ENCODE data around the gene SORD.
"Not testable (repeated sequence)": the region's sequence is repeated elsewhere in the genome, so short reads cannot be mapped to it uniquely, and the experiment has no call there.

SORD gene

DNA sequence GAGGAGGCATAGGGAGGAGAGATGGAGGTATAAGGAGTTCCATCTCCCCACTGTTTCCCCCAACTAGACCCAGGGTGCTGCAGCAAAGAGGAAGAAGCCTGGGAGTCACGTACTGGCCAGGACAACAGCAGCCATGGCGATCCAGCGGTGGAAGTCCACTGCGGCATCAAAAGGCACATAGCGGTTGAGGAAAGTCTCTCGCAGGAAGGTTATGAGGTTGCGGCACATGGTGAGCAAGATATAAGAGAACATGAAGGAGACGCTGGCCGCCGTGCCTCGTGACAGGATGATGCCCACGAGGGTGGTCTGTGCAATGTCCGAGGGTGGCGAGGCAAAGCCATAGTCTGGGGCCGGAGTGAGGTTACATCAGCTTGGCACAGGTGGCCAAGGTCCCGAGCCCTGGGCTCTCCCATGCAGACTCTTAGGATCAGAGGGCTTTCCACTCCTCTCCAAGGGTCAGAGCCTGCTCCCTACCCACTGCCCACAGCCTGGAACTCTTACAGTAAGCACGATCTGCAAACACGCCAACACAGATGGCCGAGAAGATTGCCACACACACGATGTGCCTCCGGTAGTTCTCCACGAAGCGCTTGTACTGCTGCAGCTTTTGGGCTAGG is 76.7 kb downstream of the SORD start:
- TF ChIP-seq, protein P1, sequence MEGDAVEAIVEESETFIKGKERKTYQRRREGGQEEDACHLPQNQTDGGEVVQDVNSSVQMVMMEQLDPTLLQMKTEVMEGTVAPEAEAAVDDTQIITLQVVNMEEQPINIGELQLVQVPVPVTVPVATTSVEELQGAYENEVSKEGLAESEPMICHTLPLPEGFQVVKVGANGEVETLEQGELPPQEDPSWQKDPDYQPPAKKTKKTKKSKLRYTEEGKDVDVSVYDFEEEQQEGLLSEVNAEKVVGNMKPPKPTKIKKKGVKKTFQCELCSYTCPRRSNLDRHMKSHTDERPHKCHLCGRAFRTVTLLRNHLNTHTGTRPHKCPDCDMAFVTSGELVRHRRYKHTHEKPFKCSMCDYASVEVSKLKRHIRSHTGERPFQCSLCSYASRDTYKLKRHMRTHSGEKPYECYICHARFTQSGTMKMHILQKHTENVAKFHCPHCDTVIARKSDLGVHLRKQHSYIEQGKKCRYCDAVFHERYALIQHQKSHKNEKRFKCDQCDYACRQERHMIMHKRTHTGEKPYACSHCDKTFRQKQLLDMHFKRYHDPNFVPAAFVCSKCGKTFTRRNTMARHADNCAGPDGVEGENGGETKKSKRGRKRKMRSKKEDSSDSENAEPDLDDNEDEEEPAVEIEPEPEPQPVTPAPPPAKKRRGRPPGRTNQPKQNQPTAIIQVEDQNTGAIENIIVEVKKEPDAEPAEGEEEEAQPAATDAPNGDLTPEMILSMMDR (IDR thresholded peaks at IDR 0.05; ENCODE audit: borderline replicate concordance, control extremely low read depth, extremely low read depth, insufficient read depth, missing control alignments) = no peak

DNA sequence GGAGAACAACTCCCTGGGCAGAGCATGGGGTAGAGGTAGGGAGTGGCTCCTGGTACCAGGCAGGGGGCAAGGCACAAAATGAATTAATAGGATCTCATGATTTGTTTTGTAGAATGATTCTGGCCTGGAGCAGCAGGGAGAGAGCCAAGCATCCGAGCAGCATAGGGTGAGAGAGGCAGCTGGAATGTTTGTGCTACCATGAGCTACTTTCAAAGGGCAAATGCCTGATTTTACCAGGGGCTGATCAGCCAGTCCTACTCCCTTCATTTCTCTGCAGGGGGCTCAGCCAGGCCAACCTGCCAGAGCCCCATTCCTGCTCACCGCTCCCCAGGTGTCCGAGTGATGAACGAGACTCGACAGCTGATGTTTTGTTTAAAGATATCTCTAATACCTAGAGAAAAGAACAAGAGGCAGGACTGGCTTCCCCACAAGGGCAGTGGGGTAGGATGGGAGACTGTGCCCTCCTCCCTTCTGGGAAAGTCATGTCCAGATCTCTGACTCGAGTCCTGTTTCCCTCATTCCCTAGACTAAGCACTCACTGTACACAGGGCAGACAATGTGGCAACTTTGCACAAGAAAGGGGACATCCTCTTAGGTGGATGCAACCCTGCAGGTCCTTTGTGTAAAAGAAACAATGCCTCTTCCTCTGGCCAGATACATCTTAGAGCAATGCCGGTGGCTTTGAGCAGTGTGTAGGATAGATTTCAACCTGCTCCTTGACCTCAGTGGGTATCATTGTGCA is 78.1 kb downstream of the SORD start:
- DNase-seq (ENCODE audit: low spot score) = peak; percentile 16
- TF ChIP-seq, protein P1 (IDR thresholded peaks at IDR 0.05; ENCODE audit: borderline replicate concordance, control extremely low read depth, extremely low read depth, insufficient read depth, missing control alignments) = no peak
- in situ Hi-C loops (cut with MboI; ENCODE audit: low sequenced_read_pairs, unreplicated experiment) = loop anchor here (25.0 kb wide), 1 partner anchor 139 kb away; the partner anchor contains the start of gene TERB2

More for the DNA sequence above, 76.7 kb downstream of the SORD start:
- in situ Hi-C loops (cut with MboI; ENCODE audit: low sequenced_read_pairs, unreplicated experiment) = loop anchor here (25.0 kb wide), 1 partner anchor 137 kb away; the partner anchor contains the start of gene TERB2
- DNase-seq (ENCODE audit: low spot score) = peak; percentile 14

DNA sequence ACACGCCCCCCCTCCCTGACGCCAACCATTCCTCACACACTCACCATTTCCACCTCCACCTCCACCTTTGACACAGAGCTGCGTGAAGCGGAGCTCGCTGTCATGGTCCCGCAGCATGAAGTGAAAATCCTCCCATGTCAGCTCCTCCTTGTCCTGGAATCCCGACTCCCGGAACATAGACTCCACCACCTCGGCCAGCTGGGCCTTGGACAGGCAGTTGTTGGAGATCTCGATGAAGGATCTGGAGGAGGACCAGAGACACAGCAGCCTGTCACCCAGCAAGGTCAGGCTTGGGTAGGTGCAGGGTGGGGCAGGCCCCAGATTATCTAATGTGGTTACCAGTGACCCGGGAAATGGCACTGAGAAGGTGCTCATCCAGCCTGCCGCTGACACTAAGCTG is 78.8 kb downstream of the SORD start:
- TF ChIP-seq, protein P1 (IDR thresholded peaks at IDR 0.05; ENCODE audit: borderline replicate concordance, control extremely low read depth, extremely low read depth, insufficient read depth, missing control alignments) = no peak
- DNase-seq (ENCODE audit: low spot score) = no peak
- in situ Hi-C loops (cut with MboI; ENCODE audit: low sequenced_read_pairs, unreplicated experiment) = loop anchor here (25.0 kb wide), 1 partner anchor 139 kb away; the partner anchor contains the start of gene TERB2

DNA sequence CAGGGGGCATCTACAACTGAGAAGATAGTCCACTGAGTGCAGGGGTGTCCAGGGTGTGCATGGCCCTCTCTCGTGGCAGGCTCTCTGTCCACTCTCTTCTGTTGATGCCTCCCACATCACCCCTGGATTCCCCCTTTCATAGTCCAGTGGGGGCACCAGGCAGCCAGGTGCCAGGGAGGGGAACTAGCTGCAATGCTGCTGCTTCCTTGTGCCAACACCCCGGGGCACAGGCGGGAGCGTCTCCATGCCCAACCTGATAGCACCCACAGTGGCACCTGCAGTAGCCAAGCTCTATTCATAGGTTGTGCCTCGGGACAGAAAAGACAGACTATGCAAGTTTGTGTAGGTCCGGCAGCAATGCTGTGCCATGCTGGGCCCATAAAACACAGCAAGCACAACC is 79.2 kb downstream of the SORD start:
- in situ Hi-C loops (cut with MboI; ENCODE audit: low sequenced_read_pairs, unreplicated experiment) = loop anchor here (25.0 kb wide), 1 partner anchor 140 kb away; the partner anchor contains the start of gene TERB2
- DNase-seq (ENCODE audit: low spot score) = no peak
- TF ChIP-seq, protein P1 (IDR thresholded peaks at IDR 0.05; ENCODE audit: borderline replicate concordance, control extremely low read depth, extremely low read depth, insufficient read depth, missing control alignments) = no peak

DNA sequence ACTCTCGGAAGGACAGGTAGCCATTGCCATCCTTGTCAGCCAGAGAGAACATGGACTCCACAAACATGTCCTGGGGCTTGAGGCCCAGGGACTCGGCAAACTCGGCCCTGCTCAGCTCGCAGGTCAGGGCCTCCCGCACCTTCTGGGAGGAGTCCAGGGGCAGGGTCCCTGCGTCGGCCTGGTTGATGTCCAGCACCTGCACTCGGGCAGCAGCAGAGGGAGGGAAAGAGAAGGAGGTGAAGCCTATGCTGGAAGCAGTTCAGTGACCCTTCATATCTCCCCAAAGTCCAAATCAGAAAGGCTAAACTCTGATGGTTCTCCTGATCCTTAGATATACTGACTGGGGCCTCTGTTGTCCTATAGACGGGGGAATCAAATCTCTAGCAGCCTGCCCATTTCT is 81.2 kb downstream of the SORD start:
- in situ Hi-C loops (cut with MboI; ENCODE audit: low sequenced_read_pairs, unreplicated experiment) = loop anchor here (25.0 kb wide), 1 partner anchor 142 kb away; the partner anchor contains the start of gene TERB2
- DNase-seq (ENCODE audit: low spot score) = not testable (repeated sequence)

DNA sequence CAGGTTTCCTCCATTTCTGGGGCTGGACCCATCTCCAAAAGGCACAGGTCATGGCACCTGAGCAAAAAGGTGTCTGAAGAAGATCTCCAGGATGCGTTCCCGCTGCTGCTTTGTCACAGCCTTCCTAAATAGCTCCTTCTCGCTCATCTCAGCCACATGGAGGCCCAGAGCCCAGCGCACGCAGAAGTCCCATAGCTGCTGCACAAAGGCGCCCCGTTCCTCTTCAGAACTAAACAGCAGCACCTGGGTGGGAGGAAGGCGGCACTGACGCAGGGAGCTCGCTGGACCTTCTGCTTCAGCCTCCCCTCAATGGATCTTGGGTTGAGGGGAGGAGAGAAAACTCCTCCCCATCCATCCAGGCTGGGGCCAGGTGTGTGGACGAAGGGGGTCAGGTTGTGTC is 82.6 kb downstream of the SORD start:
- in situ Hi-C loops (cut with MboI; ENCODE audit: low sequenced_read_pairs, unreplicated experiment) = loop anchor here (25.0 kb wide), 1 partner anchor 143 kb away; the partner anchor contains the start of gene TERB2
- TF ChIP-seq, protein P1 (IDR thresholded peaks at IDR 0.05; ENCODE audit: borderline replicate concordance, control extremely low read depth, extremely low read depth, insufficient read depth, missing control alignments) = no peak
- DNase-seq (ENCODE audit: low spot score) = no peak

Measured in GM13976 (cell line).